Testis (tissue), 2 donors: Measurements from ENCODE around the gene BSG.

Experiments used
- CTCF ChIP-seq, 3 experiments: fragments of 450-650 bp in 2 of 3; fragments of 200-600 bp in 1 of 3; sonication (generic) in 1 of 3; IDR thresholded peaks; one replicate each; pipeline ENCODE4 v1.5.1; 2016 to 2019; ENCODE audit warnings: antibody characterized with exemption in 3 of 3, mild to moderate bottlenecking in 2 of 3, moderate library complexity in 1 of 3
- POLR2A ChIP-seq: fragments of 450-650 bp; IDR thresholded peaks from one replicate; pipeline ENCODE4 v1.6.1; 2017; ENCODE audit warnings: antibody characterized with exemption, mild to moderate bottlenecking, moderate library complexity

GRCh38 chr19:558770-559439, 13.5 kb upstream of the BSG start:
- TF ChIP-seq CTCF (IDR thresholded peaks at IDR 0.05) (no peak), POLR2A (no peak)
